Caco-2 (cell line): Measurements from ENCODE around the gene CARNS1. TPM values are rescaled to one million over a fixed set of nuclear protein-coding genes. Genes with fewer than 3 reads are reported as not detected.

Source experiments
- BruUV-seq: library from RNA; stranded (reverse); fragments of 400-500 nt; replicated peaks from 2 replicates; lab custom pipeline; 2021; lab: Mats Ljungman, UMichigan
- CTCF ChIA-PET: fragments of 300-600 bp; sonication (Branson Sonifier 250); formaldehyde crosslinking; loops from one replicate; lab custom pipeline; 2022; ENCODE audit warnings: antibody characterized with exemption; lab: Charles Lee
- POLR2A ChIA-PET: fragments of 300-600 bp; sonication (Branson Sonifier 250); formaldehyde crosslinking; loops from one replicate; lab custom pipeline; 2022; ENCODE audit warnings: antibody characterized with exemption; lab: Charles Lee
- DNase-seq, 2 experiments: peaks; one replicate each; pipeline versions ENCODE4 v3.0.0 to v3.0.0-alpha.2; 2020 to 2022
- H3K27me3 ChIP-seq: replicated peaks from 2 replicates; pipeline ENCODE4 v1.6.0; 2011; ENCODE audit warnings: low read length; ENCODE audit not compliant: control insufficient read depth, insufficient read depth
- H3K36me3 ChIP-seq: 2 replicates; pipeline ENCODE4 v1.5.1; 2011; ENCODE audit warnings: low read length; ENCODE audit not compliant: control insufficient read depth, insufficient read depth
- H3K4me1 ChIP-seq: fragments of 250-450 bp; sonication (Bioruptor Pico); 2 replicates; pipeline ENCODE4 v1.5.1; 2020; ENCODE audit warnings: mild to moderate bottlenecking
- H3K4me3 ChIP-seq: 2 replicates; pipeline ENCODE4 v1.5.1; 2011; ENCODE audit warnings: low read depth, mild to moderate bottlenecking, control low read depth, low read length
- H3K9me3 ChIP-seq: fragments of 250-450 bp; sonication (Bioruptor Pico); 2 replicates; pipeline ENCODE4 v1.5.1; 2020; ENCODE audit warnings: mild to moderate bottlenecking, moderate library complexity
- H3K27ac Mint-ChIP-seq: one replicate; pipeline ENCODE4 v1.8.0; 2022; ENCODE audit warnings: mixed read lengths; ENCODE audit not compliant: unreplicated experiment
- H3K27me3 Mint-ChIP-seq: one replicate; pipeline ENCODE4 v1.8.0; 2022; ENCODE audit warnings: mixed read lengths; ENCODE audit not compliant: insufficient read depth, unreplicated experiment
- H3K36me3 Mint-ChIP-seq: one replicate; pipeline ENCODE4 v1.8.0; 2022; ENCODE audit warnings: mild to moderate bottlenecking, mixed read lengths; ENCODE audit not compliant: insufficient read depth, unreplicated experiment
- H3K4me1 Mint-ChIP-seq: one replicate; pipeline ENCODE4 v1.8.0; 2022; ENCODE audit warnings: low read depth, mixed read lengths; ENCODE audit not compliant: unreplicated experiment
- H3K4me3 Mint-ChIP-seq: one replicate; pipeline ENCODE4 v1.8.0; 2022; ENCODE audit warnings: mild to moderate bottlenecking, moderate library complexity, mixed read lengths; ENCODE audit not compliant: unreplicated experiment
- H3K9me3 Mint-ChIP-seq: one replicate; pipeline ENCODE4 v1.8.0; 2022; ENCODE audit warnings: mixed read lengths; ENCODE audit not compliant: unreplicated experiment
- CTCF ChIP-seq, 2 experiments: fragments of 200-600 bp in 1 of 2; IDR thresholded peaks; 1 replicate in 1 of 2; 2 replicates in 1 of 2; pipeline versions ENCODE4 v1.5.1 to v1.8.0; 2011 to 2022; ENCODE audit warnings: antibody characterized with exemption in 1 of 2, control low read depth in 1 of 2, inconsistent platforms in 1 of 2, low read depth in 1 of 2, low read length in 1 of 2, mild to moderate bottlenecking in 1 of 2, moderate library complexity in 1 of 2; ENCODE audit not compliant: insufficient read depth in 1 of 2, severe bottlenecking in 1 of 2, unreplicated experiment in 1 of 2
- intact Hi-C: fragments of 100-400 bp; cut with micrococcal nuclease; formaldehyde crosslinking; loops from one replicate; pipeline ENCODE4 v1.10.0; 2022; ENCODE audit not compliant: unreplicated experiment
- total RNA-seq: library from RNA; stranded (reverse); gene quantifications from 2 replicates; pipeline ENCODE4 v1.2.3, GENCODE V29; 2022

CARNS1 gene
- total RNA-seq, 1 experiment from 2014 or later: 0.09 TPM

- TF ChIP-seq CTCF (IDR thresholded peaks at IDR 0.05; ENCODE audit: insufficient read depth in 1 of 2, low read depth in 1 of 2, low read length in 1 of 2, severe bottlenecking in 1 of 2, unreplicated experiment in 1 of 2): no peak
- no peaks in the 10 kb centered on the region for H3K4me1 Mint-ChIP-seq
- CTCF ChIA-PET: no interaction called here
Observed at GRCh38 chr11:67366961-67367760, 48.3 kb upstream of the CARNS1 start.

GRCh38 chr11:67367761-67368227 is 47.7 kb upstream of the CARNS1 start:
- H3K36me3 ChIP-seq: no peaks in the 10 kb centered on the region
- DNase-seq: no peak
- ChIA-PET CTCF (no interaction called here), POLR2A (no interaction called here)
- H3K36me3 Mint-ChIP-seq: no peaks in the 10 kb centered on the region
- no peaks in the 10 kb centered on the region for H3K9me3 Mint-ChIP-seq
- no peaks in the 10 kb centered on the region for H3K4me1 Mint-ChIP-seq
- peak overlapping the region; percentile 9 for H3K27ac Mint-ChIP-seq
- H3K27me3 Mint-ChIP-seq: no peaks in the 10 kb centered on the region
- H3K9me3 ChIP-seq: no peaks in the 10 kb centered on the region
- H3K4me3 ChIP-seq: no peak overlapping the region
- intact Hi-C loops: no loop called here
- H3K4me3 Mint-ChIP-seq: no peak overlapping the region
- no peaks in the 10 kb centered on the region for H3K27me3 ChIP-seq
- BruUV-seq: no TSS peak
- TF ChIP-seq CTCF (IDR thresholded peaks at IDR 0.05; ENCODE audit: insufficient read depth in 1 of 2, low read depth in 1 of 2, low read length in 1 of 2, severe bottlenecking in 1 of 2, unreplicated experiment in 1 of 2): no peak
- peaks cover 11% of the 10 kb centered on the region for H3K4me1 ChIP-seq

More at GRCh38 chr11:67366961-67367760, 48.3 kb upstream of the CARNS1 start:
- peaks cover 11% of the 10 kb centered on the region for H3K4me1 ChIP-seq
- no peak for DNase-seq
- no peak overlapping the region for H3K4me3 ChIP-seq
- no TSS peak for BruUV-seq
- H3K27ac Mint-ChIP-seq: no peak overlapping the region
- no peaks in the 10 kb centered on the region for H3K36me3 ChIP-seq
- no peaks in the 10 kb centered on the region for H3K36me3 Mint-ChIP-seq
- intact Hi-C loops: no loop called here
- no peaks in the 10 kb centered on the region for H3K9me3 Mint-ChIP-seq
- H3K27me3 Mint-ChIP-seq: no peaks in the 10 kb centered on the region
- no peaks in the 10 kb centered on the region for H3K27me3 ChIP-seq
- POLR2A ChIA-PET: no interaction called here
- no peak overlapping the region for H3K4me3 Mint-ChIP-seq
- no peaks in the 10 kb centered on the region for H3K9me3 ChIP-seq

- Histone ChIP-seq H3K27me3 (no peaks in the 10 kb centered on the region), H3K9me3 (no peaks in the 10 kb centered on the region), H3K36me3 (no peaks in the 10 kb centered on the region), H3K4me1 (peaks cover 11% of the 10 kb centered on the region), H3K4me3 (no peak overlapping the region)
- Mint-ChIP-seq H3K27me3 (no peaks in the 10 kb centered on the region), H3K9me3 (no peaks in the 10 kb centered on the region), H3K36me3 (peaks cover 2% of the 10 kb centered on the region), H3K4me3 (no peak overlapping the region), H3K27ac (no peak overlapping the region), H3K4me1 (no peaks in the 10 kb centered on the region)
- intact Hi-C loops: no loop called here
- POLR2A ChIA-PET: no interaction called here
- no TSS peak for BruUV-seq
- CTCF ChIA-PET: interaction anchor here (1.1 to 21.4 kb wide), 2 partner anchors 11 to 12 kb away, joined by 3 to 775 read pairs; partner anchors contain the start of gene POLD4
- DNase-seq: no peak
- no peak for TF ChIP-seq CTCF (IDR thresholded peaks at IDR 0.05; ENCODE audit: insufficient read depth in 1 of 2, low read depth in 1 of 2, low read length in 1 of 2, severe bottlenecking in 1 of 2, unreplicated experiment in 1 of 2)
Observed at GRCh38 chr11:67368621-67369020, 46.9 kb upstream of the CARNS1 start.
